Esophagus squamous epithelium (tissue), 4 donors: ENCODE results near the gene PZP.
A peak's percentile ranks its signal among the peaks of the same experiment; 100 is the strongest.

Source experiments
- CTCF ChIP-seq, 6 experiments: fragments of 450-650 bp in 4 of 6; fragments of 200-600 bp in 2 of 6; sonication (generic) in 2 of 6; IDR thresholded peaks; one replicate each; pipeline ENCODE4 v1.5.1; 2016 to 2019; ENCODE audit warnings: antibody characterized with exemption in 6 of 6, mild to moderate bottlenecking in 4 of 6, moderate library complexity in 4 of 6
- POLR2A ChIP-seq, 4 donors: fragments of 450-650 bp; IDR thresholded peaks; one replicate each; pipeline ENCODE4 v1.6.1; 2017; ENCODE audit warnings: antibody characterized with exemption in 4 of 4, mild to moderate bottlenecking in 4 of 4, moderate library complexity in 3 of 4

- TF ChIP-seq CTCF (IDR thresholded peaks at IDR 0.05) (peak; percentile 11 to 63 (median 26)), POLR2A (IDR thresholded peaks at IDR 0.05) (no peak)
Observed at GRCh38 chr12:9134981-9135628, 73.1 kb downstream of the PZP start.
